ENCODE results near the gene PTCD2.

- no peak for TF ChIP-seq EZH2 (IDR thresholded peaks at IDR 0.05; ENCODE audit: borderline replicate concordance, low read depth, low read length)
- no peak for TF ChIP-seq ZFP36 (IDR thresholded peaks at IDR 0.05; ENCODE audit: low read depth, low read length, partially characterized antibody)
- no peak for TF ChIP-seq POLR2A (conservative IDR thresholded peaks at IDR 0.05)
- TF ChIP-seq CTCF (IDR thresholded peaks at IDR 0.05 in 2 of 3, conservative IDR thresholded peaks at IDR 0.05 in 1 of 3; ENCODE audit: insufficient read depth in 2 of 3, low read depth in 1 of 3, low read length in 3 of 3), result no peak
- no peak for TF ChIP-seq HMGXB4 (CRISPR knock-in tag; IDR thresholded peaks at IDR 0.05)
- TF ChIP-seq CAMTA2 (CRISPR knock-in tag; conservative IDR thresholded peaks at IDR 0.05), result no peak
- no peak for TF ChIP-seq RNF219 (CRISPR knock-in tag; IDR thresholded peaks at IDR 0.05)
- no peak for TF ChIP-seq TBL1XR1 (IDR thresholded peaks at IDR 0.05; ENCODE audit: low read length in 2 of 2)
- no peak for TF ChIP-seq ZBTB26 (CRISPR knock-in tag; IDR thresholded peaks at IDR 0.05)
- TF ChIP-seq PHF20 (IDR thresholded peaks at IDR 0.05; ENCODE audit: partially characterized antibody), result no peak
- TF ChIP-seq RAD21 (CRISPR knock-in tag; conservative IDR thresholded peaks at IDR 0.05 in 1 of 2, IDR thresholded peaks at IDR 0.05 in 1 of 2), result no peak
- no peak for TF ChIP-seq THRA (IDR thresholded peaks at IDR 0.05)
- TF ChIP-seq EP400 (IDR thresholded peaks at IDR 0.05), result no peak
Observed at GRCh38 chr5:72276219-72276752, 43.9 kb upstream of the PTCD2 start.
